ENCODE measurements around the gene CHEK2.
"Not testable (repeated sequence)": the region's sequence is repeated elsewhere in the genome, so short reads cannot be mapped to it uniquely, and the experiment has no call there.

CHEK2 gene

GRCh38 chr22:28741785-28742561, at the start of gene CHEK2, which contains the start of gene HSCB:
CHEK2 (minus strand) TSS chr22:28741820; CDS start chr22:28734721, 7,099 bp downstream.
HSCB (plus strand) TSS chr22:28742039; CDS start chr22:28742096, 57 bp downstream.
- DNase-seq, result peak; percentile 97 to 98

DNA sequence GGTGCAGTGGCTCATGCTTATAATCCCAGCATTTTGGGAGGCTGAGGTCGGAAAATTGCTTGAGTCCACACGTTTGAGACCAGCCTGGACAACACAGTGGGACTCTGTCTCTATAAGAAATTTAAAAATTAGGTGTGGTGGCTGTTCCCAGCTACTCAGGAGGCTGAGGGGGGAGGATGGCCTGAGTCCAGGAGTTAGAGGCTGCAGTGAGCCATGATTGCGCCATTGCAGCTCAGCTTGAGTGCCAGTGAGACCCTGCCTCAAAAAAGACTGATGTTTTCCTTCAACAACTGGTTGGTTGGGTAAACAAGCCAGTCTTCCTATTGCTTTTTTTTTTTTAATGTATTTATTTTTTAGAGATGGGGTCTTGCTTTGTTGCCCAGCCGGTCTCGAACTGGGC, 49.5 kb upstream of the CHEK2 start:
- no peak for DNase-seq

DNA sequence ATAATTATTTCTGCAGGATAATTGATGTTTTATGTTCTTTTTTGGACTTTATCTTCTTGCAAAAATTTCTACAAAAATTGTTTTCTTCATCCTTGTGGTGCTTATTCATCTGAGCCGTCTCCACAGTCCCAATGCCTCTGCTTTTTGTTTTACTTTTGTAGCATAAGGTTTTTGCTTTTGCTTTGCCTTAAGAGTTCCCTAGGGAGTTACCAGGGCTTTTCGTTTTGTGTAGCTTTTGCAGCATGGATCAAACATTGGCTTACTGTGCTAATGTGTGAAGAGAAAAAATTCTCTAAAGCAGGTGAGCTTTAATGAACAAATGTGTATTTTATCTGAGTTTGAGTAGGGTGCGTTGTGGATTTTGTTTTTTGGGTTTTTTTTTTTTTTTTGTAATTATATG, 47.0 kb upstream of the CHEK2 start:
- DNase-seq, result no peak

GRCh38 chr22:28783786-28784671, 42.4 kb upstream of the CHEK2 start:
- no peak for DNase-seq

- DNase-seq, result no peak
Observed at GRCh38 chr22:28780296-28780695, 38.7 kb upstream of the CHEK2 start.

- DNase-seq, result no peak
Observed at GRCh38 chr22:28779833-28780232, 38.2 kb upstream of the CHEK2 start.

DNA sequence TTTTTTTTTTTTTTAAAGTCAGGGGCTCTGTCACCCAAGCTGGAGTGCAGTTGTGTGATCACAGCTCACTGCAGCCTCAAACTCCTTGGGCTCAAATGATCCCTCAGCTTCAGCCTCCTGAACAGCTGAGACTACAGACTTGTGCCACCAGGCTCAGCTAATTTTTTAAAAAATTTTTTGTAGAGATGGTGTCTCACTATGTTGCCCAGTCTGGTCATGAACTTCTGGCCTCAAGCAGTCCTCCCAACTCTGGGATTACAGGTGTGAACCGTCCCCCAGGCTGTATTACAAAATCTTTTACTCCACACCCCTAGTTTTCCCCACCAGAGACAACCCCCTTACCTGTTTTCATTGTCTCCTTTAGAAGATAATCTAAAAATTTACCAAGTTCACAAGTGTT, 32.8 kb upstream of the CHEK2 start:
- DNase-seq, result no peak

GRCh38 chr22:28773461-28773867, 31.8 kb upstream of the CHEK2 start:
- DNase-seq, result no peak

DNA sequence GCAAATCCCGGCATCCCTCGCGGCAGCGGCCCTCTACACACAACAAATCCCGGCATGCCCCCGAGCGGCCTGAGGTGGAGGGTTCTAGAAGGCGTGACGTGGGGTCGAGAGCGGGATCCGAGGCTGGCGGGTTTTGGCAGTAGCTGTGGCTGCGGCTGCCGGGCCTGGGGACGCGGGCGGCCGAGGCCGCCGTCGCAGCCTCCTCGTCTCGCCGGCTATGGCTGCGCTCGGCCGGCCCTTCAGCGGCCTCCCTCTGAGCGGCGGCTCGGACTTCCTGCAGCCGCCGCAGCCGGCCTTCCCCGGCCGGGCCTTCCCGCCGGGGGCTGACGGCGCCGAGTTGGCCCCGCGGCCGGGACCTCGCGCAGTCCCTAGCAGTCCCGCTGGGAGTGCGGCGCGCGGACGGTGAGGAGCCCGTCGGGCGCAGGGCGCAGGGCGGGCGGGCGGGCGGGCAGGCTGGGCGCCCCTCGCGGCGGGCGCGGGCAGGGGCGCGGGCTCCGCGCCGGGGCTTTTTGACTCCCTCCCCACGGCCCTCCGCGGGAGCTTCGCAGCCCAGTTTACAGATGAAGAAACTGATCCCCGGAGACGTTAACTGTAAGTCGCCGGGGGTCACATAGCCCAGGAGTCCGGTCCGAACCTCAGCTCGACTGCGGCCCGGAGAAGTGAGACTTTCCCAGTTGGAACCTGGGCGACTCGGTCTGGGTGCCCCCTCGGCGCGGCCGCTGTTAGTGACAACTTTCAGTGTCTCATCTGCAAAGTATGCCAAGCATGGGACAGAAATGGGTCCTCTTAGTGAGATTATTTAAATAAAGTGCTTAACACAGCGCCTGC, 31.2 kb upstream of the CHEK2 start, which contains the start of gene CCDC117:
CCDC117 (plus strand) TSS at position 63 of the 828 bp plus-strand sequence; CDS start at position 218, 155 bp downstream.
- DNase-seq, result peak; percentile 93 to 94

GRCh38 chr22:28771195-28771791, 29.7 kb upstream of the CHEK2 start:
- no peak for DNase-seq

GRCh38 chr22:28769394-28770085, 27.9 kb upstream of the CHEK2 start:
- DNase-seq, result no peak

DNA sequence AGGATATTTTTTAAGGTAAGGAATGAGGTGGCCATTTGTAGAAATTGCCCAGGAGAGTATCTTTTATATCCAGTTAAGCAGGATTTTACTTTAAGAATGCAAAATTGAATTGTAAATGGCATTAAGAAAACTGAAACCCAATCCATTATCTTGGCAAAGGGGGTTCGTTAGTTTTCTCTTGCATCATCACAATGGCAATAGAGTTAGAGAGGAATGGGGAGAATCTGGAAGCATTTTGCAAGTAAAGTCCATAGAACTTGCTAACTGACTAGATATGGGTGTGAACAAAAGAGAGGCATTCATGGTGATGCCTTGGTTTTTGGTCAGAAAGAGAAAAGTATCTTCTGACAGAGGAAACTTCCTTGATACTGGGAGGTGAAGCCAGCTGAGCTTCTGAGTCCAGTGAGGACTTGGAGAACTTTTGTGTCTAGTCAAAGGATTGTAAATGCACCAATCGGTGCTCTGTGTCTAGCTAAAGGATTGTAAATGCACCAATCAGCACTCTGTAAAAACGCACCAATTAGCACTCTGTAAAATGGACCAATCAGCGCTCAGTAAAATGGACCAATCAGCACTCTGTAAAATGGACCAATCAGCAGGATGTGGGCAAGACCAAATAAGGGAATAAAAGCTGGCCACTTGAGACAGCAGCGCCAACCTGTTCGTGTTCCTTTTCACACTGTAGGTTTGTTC, 27.2 kb upstream of the CHEK2 start:
- no peak for DNase-seq

DNA sequence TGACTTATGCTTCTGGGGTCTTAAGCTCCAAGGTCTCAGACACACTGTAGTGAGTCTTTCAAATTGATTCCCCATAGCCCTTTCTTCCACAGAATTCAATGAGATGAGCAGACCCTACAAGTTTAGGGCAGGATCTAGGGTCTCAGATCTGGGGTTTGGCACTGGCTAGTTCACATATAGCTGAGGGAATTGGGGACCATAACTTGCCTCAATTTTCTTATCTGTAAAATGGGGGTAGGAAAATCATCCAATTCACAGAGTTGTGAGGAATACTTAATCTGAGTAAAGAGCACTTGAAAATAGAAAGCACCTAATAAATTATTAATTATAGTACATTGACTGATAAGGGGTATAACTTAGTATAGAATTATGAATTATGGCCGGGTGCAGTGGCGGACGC, 25.0 kb upstream of the CHEK2 start:
- no peak for DNase-seq

DNA sequence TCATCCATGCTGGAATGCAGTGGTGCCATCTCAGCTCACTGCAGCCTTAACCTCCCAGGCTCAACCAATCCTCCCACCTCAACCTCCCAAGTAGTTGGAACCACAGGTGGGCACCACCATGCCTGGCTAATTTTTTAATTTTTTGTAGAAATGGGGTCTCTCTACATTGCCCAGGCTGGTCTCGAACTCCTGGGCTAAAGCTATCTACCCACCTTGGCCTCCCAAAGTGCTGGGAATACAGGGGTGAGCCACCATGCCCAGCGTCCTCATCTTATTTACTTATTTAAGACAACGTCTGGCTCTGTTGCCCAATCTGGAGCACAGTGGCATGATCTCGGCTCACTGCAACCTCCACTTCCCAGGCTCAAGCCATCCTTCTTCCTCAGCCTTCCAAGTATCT, 20.4 kb upstream of the CHEK2 start:
- not testable (repeated sequence) for DNase-seq

DNA sequence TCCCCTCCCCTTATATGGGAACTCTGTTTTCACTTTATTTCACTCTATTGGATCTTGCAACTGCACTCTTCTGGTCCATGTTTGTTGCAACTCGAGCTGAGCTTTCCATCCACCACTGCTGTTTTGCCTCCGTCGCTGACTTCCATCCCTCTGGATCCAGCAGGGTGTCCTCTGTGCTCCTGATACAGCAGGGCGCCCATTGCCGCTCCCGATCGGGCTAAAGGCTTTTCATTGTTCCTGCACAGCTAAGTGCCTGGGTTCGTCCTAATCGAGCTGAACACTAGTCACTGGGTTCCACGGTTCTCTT, 19.8 kb upstream of the CHEK2 start:
- DNase-seq, result no peak

GRCh38 chr22:28759861-28760560, 18.4 kb upstream of the CHEK2 start:
- no peak for DNase-seq

- DNase-seq, result not testable (repeated sequence)
Observed at GRCh38 chr22:28754512-28754911, 12.9 kb upstream of the CHEK2 start.

DNA sequence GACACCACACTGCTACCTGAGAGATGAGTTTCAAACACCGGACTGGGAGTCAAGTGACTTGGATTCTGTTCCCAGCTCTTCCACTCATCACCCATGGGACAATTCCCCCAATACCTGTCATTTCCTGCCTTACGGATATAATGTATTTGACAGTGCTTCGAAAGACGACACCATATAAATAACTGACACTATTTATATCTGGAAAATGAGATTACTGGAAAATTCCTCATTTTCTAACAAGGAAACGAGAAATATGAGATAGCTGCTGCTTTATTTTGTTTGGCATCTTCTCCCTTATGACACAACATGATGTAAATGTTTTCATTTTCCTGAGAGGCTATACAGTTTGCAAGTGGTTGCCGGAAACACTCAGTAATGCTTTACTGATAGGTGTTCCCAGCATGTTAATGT, 8.9 kb upstream of the CHEK2 start:
- DNase-seq, result no peak

DNA sequence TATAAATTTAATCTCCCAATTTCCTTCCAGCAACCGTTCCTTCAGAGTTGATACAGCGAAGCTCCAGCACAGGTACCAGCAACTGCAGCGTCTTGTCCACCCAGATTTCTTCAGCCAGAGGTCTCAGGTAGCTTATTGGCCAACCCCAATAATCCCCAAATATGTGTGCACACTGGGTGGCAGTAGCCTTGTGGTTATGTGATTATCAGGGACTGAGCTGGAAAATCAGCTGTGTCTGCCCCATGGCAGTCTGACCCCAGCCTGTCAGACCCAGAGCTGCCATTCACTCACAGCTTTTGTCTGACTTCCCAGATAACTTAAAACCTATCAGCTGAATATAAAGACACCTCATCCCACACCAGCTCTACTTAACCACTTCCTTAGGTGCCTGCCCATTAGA, 2.2 kb upstream of the CHEK2 start:
- DNase-seq, result no peak

- no peak for DNase-seq
Observed at GRCh38 chr22:28742562-28742962, 942 bp upstream of the CHEK2 start.
